Right cardiac atrium (tissue), 5 donors: ENCODE data around the gene BANP. TPM values are rescaled to one million over a fixed set of nuclear protein-coding genes. Genes with fewer than 3 reads are reported as not detected.
"Not testable (repeated sequence)": the region's sequence is repeated elsewhere in the genome, so short reads cannot be mapped to it uniquely, and the experiment has no call there.

Experiments used
- ATAC-seq, 2 donors: fragments of 200-7000 bp; cut with Tn5 transposase; one replicate each; pipeline versions ENCODE4 v1.8.0 to v1.9.1; 2020; ENCODE audit warnings: moderate library complexity in 2 of 2, mild to moderate bottlenecking in 1 of 2
- DNase-seq, 3 donors: peaks; one replicate each; pipeline ENCODE4 v3.0.0-alpha.2; 2020
- H3K27ac ChIP-seq: one replicate; pipeline ENCODE4 v1.5.1; 2013; ENCODE audit warnings: mild to moderate bottlenecking, low read length, control low read depth, moderate library complexity
- H3K27me3 ChIP-seq: one replicate; pipeline ENCODE4 v1.6.1; 2013; ENCODE audit not compliant: control insufficient read depth, insufficient read depth
- H3K4me1 ChIP-seq: one replicate; pipeline ENCODE4 v1.6.1; 2013; ENCODE audit warnings: low read length; ENCODE audit not compliant: control insufficient read depth, insufficient read depth
- H3K4me3 ChIP-seq: one replicate; pipeline ENCODE4 v1.5.1; 2013; ENCODE audit warnings: low read length, control low read depth
- H3K9me3 ChIP-seq: one replicate; pipeline ENCODE4 v1.6.1; 2013; ENCODE audit warnings: low read length; ENCODE audit not compliant: control insufficient read depth
- WGBS: extraction: QIAGEN DNeasy Blood & Tissue Kit; methylation state at CpG from one replicate; pipeline ENCODE4 v1.1.7; 2013; 5-methylcytosine and 5-hydroxymethylcytosine counted together
- intact Hi-C, 4 donors: fragments of 100-400 bp; cut with DNase I; formaldehyde crosslinking; loops; one replicate each; pipeline versions ENCODE4 v1.11.0 to v1.14.0; 2022 to 2023
- polyA plus RNA-seq: library from polyadenylated mRNA; stranded (reverse); fragments of 200-250 nt; gene quantifications from one replicate; pipeline ENCODE4 v1.2.3, GENCODE V29; 2013
- total RNA-seq, 4 donors: library from RNA; stranded (reverse); fragmentation: NEBNext Ultra II Directional; extraction: Animal tissue kit (Norgen Biotek cat#: 25700); gene quantifications; one replicate each; pipeline ENCODE4 v1.2.1, GENCODE V29; 2021
- donor health status: healthy with polysubstance abuse.
- donor health status: DM: no; HTN: yes; CAD: no.
- donor health status: DM: no; HTN: no; CAD: no.
- donor health status: DM: no; HTN: yes; CAD: no; lungs with severe emphysema.
- donor health status: DM: yes; HTN: yes; CAD: no.

BANP gene
- total and polyA plus RNA-seq, 5 donors, result 9.0 to 18.1 (median 17.2) TPM

GRCh38 chr16:87929986-87930385 is 21.2 kb upstream of the BANP start:
- DNase-seq, result no peak
- 71% methylated on average over 7 of the region's 7 CpGs for WGBS
- H3K4me1 ChIP-seq, result no peaks in the 10 kb centered on the region
- H3K4me3 ChIP-seq, result no peak overlapping the region
- H3K27ac ChIP-seq, result no peak overlapping the region
- intact Hi-C loops, result no loop called here
- H3K27me3 ChIP-seq, result no peaks in the 10 kb centered on the region
- no peaks in the 10 kb centered on the region for H3K9me3 ChIP-seq
- no peak for ATAC-seq

- H3K27ac ChIP-seq, result no peak overlapping the region
- no peaks in the 10 kb centered on the region for H3K4me1 ChIP-seq
- intact Hi-C loops, result no loop called here
- WGBS, result 58% methylated on average over 11 of the region's 11 CpGs
- no peak for ATAC-seq
- no peaks in the 10 kb centered on the region for H3K9me3 ChIP-seq
- no peak overlapping the region for H3K4me3 ChIP-seq
- DNase-seq, result no peak
- H3K27me3 ChIP-seq, result no peaks in the 10 kb centered on the region
Observed at GRCh38 chr16:87930456-87930855, 20.8 kb upstream of the BANP start.

- Histone ChIP-seq H3K27me3 (no peaks in the 10 kb centered on the region), H3K27ac (no peak overlapping the region), H3K4me3 (no peak overlapping the region), H3K9me3 (no peaks in the 10 kb centered on the region), H3K4me1 (no peaks in the 10 kb centered on the region)
- ATAC-seq (peak in 1 of 2 donors; percentile 46), DNase-seq (no peak)
- intact Hi-C loops, result no loop called here
- WGBS, result 46% methylated on average over 17 of the region's 17 CpGs
Observed at GRCh38 chr16:87931504-87931903, 19.7 kb upstream of the BANP start.

- H3K9me3 ChIP-seq, ATAC-seq, H3K4me1 ChIP-seq, H3K27ac ChIP-seq, DNase-seq, H3K27me3 ChIP-seq, intact Hi-C loops, H3K4me3 ChIP-seq: not testable (repeated sequence)
- 95% methylated on average over 17 of the region's 17 CpGs for WGBS
Observed at GRCh38 chr16:87932475-87933139, 18.6 kb upstream of the BANP start.

- Histone ChIP-seq H3K4me3 (no peak overlapping the region), H3K9me3 (no peaks in the 10 kb centered on the region), H3K27me3 (no peaks in the 10 kb centered on the region), H3K4me1 (no peaks in the 10 kb centered on the region), H3K27ac (no peak overlapping the region)
- WGBS, result 91% methylated on average over 3 of the region's 3 CpGs
- ATAC-seq, result no peak
- intact Hi-C loops, result no loop called here
- no peak for DNase-seq
Observed at GRCh38 chr16:87933140-87933495, 18.1 kb upstream of the BANP start.

GRCh38 chr16:87934752-87935425 is 16.3 kb upstream of the BANP start:
- H3K9me3 ChIP-seq, intact Hi-C loops, DNase-seq, H3K4me3 ChIP-seq, ATAC-seq, H3K27ac ChIP-seq, H3K4me1 ChIP-seq, H3K27me3 ChIP-seq: not testable (repeated sequence)
- WGBS, result 84% methylated on average over 19 of the region's 19 CpGs

GRCh38 chr16:87936016-87936374 is 15.2 kb upstream of the BANP start:
- intact Hi-C loops, H3K4me3 ChIP-seq, H3K9me3 ChIP-seq, H3K27ac ChIP-seq, ATAC-seq, DNase-seq, H3K4me1 ChIP-seq, H3K27me3 ChIP-seq: not testable (repeated sequence)
- WGBS, result 89% methylated on average over 14 of the region's 14 CpGs

GRCh38 chr16:87936375-87937230 is 14.6 kb upstream of the BANP start, which contains the start of gene CA5A:
Gene CA5A, minus strand, starts transcription at chr16:87936529. Its CDS starts 79 bp downstream, at chr16:87936450.
- 85% methylated on average over 15 of the region's 15 CpGs for WGBS
- DNase-seq (no peak), ATAC-seq (peak; percentile 15 to 16)

GRCh38 chr16:87937231-87937542 is 14.0 kb upstream of the BANP start:
- H3K27ac ChIP-seq, DNase-seq, H3K4me1 ChIP-seq, H3K9me3 ChIP-seq, H3K27me3 ChIP-seq, H3K4me3 ChIP-seq, intact Hi-C loops, ATAC-seq: not testable (repeated sequence)
- WGBS, result 82% methylated on average over 7 of the region's 7 CpGs

More at GRCh38 chr16:87936375-87937230, 14.6 kb upstream of the BANP start, which contains the start of gene CA5A:
- H3K9me3 ChIP-seq, result no peaks in the 10 kb centered on the region
- intact Hi-C loops, result no loop called here
- no peak within 1 kb of the TSS for H3K27ac ChIP-seq
- no peaks in the 10 kb centered on the region for H3K4me1 ChIP-seq
- H3K4me3 ChIP-seq, result no peak within 1 kb of the TSS
- no peaks in the 10 kb centered on the region for H3K27me3 ChIP-seq

- Histone ChIP-seq H3K27ac (no peak overlapping the region), H3K9me3 (no peaks in the 10 kb centered on the region), H3K27me3 (no peaks in the 10 kb centered on the region), H3K4me3 (no peak overlapping the region), H3K4me1 (no peaks in the 10 kb centered on the region)
- no peak for DNase-seq
- WGBS, result 95% methylated on average over 4 of the region's 4 CpGs
- intact Hi-C loops, result no loop called here
- no peak for ATAC-seq
Observed at GRCh38 chr16:87938412-87938949, 12.8 kb upstream of the BANP start.
